A549 treated with AZD9567 at 1 μM for 4 hours (cell line): ENCODE data around the gene NCAPG. TPM values are rescaled to one million over a fixed set of nuclear protein-coding genes. Genes with fewer than 3 reads are reported as not detected.

ENCODE experiments used
- total RNA-seq: library from RNA; stranded (reverse); fragments of 200-300 nt; extraction: Qiagen RNA extraction; gene quantifications from 5 replicates; pipeline ENCODE4 v1.2.3, GENCODE V29; 2022; ENCODE audit not compliant: insufficient read depth

The NCAPG gene
- total RNA-seq = 24.8 to 35.8 TPM (median 27.7 TPM) in 5 replicates

GRCh38 chr4:17810260-17811077 is at the start of gene NCAPG, which contains the start of gene DCAF16:
Gene NCAPG (plus strand): TSS chr4:17810979. CDS start chr4:17811078, 99 bp downstream.
Gene DCAF16 (minus strand): TSS chr4:17810757. CDS start chr4:17804141, 6,616 bp downstream.

GRCh38 chr4:17781300-17782287 is 29.2 kb upstream of the NCAPG start, which contains the start of gene FAM184B:
Gene FAM184B (minus strand): TSS chr4:17781621. CDS start chr4:17781299, 322 bp downstream.

Other genes starting within 250 kb of the NCAPG start
- gene LAP3, start 233.8 kb upstream of the NCAPG start, total RNA-seq = 34.1 to 47.1 TPM (median 35.7 TPM) in 5 replicates
- gene MED28, start 196.3 kb upstream of the NCAPG start, total RNA-seq = 26.4 to 39.3 TPM (median 30.8 TPM) in 5 replicates
- gene FAM184B, start 29.4 kb upstream of the NCAPG start, total RNA-seq = 0.01 to 0.02 TPM (median 0.02 TPM) in 4 of 5 replicates, not detected in the other
- 3.3 to 7.2 TPM (median 5.5 TPM) in 5 replicates for gene DCAF16, start 222 bp upstream of the NCAPG start, total RNA-seq
- 4.2 to 11.5 TPM (median 5.4 TPM) in 5 replicates for gene LCORL, start 210.8 kb downstream of the NCAPG start, total RNA-seq